NOMO-1 (cell line): ENCODE results near the gene PYHIN1.

ENCODE experiments used
- DNase-seq, 2 experiments: peaks; one replicate each; lab custom pipeline; 2025; ENCODE audit not compliant: unreplicated experiment in 2 of 2; lab: John Stamatoyannopoulos, UW

The PYHIN1 gene

GRCh38 chr1:158931055-158931737 is at the start of gene PYHIN1:
Gene PYHIN1, plus strand, starts transcription at chr1:158931552. Its CDS starts 5,359 bp downstream, at chr1:158936911.
- DNase-seq, result peak; percentile 20 to 53

GRCh38 chr1:158893654-158894053 is 37.7 kb upstream of the PYHIN1 start:
- no peak for DNase-seq

GRCh38 chr1:158898722-158899121 is 32.6 kb upstream of the PYHIN1 start:
- no peak for DNase-seq

- no peak for DNase-seq
Measured at GRCh38 chr1:158901623-158902022, 29.7 kb upstream of the PYHIN1 start.

GRCh38 chr1:158916085-158916484 is 15.3 kb upstream of the PYHIN1 start:
- DNase-seq, result no peak

- no peak for DNase-seq
Measured at GRCh38 chr1:158924677-158925076, 6.7 kb upstream of the PYHIN1 start.

GRCh38 chr1:158930504-158930903 is 848 bp upstream of the PYHIN1 start:
- no peak for DNase-seq

- no peak for DNase-seq
Measured at GRCh38 chr1:158932171-158932570, 819 bp downstream of the PYHIN1 start.

GRCh38 chr1:158933621-158934020 is 2.3 kb downstream of the PYHIN1 start:
- no peak for DNase-seq

- no peak for DNase-seq
Measured at GRCh38 chr1:158939180-158939579, 7.8 kb downstream of the PYHIN1 start.

GRCh38 chr1:158941317-158941716 is 10.0 kb downstream of the PYHIN1 start:
- no peak for DNase-seq

- no peak for DNase-seq
Measured at GRCh38 chr1:158942490-158942889, 11.1 kb downstream of the PYHIN1 start.

GRCh38 chr1:158943059-158943458 is 11.7 kb downstream of the PYHIN1 start:
- DNase-seq, result no peak

- no peak for DNase-seq
Measured at GRCh38 chr1:158945061-158945460, 13.7 kb downstream of the PYHIN1 start.

GRCh38 chr1:158946785-158947184 is 15.4 kb downstream of the PYHIN1 start:
- DNase-seq, result no peak

GRCh38 chr1:158951956-158952355 is 20.6 kb downstream of the PYHIN1 start:
- DNase-seq, result peak; percentile 66 to 81

- DNase-seq, result peak; percentile 80
Measured at GRCh38 chr1:158952416-158952815, 21.1 kb downstream of the PYHIN1 start.

- DNase-seq, result no peak
Measured at GRCh38 chr1:158961178-158961577, 29.8 kb downstream of the PYHIN1 start.

GRCh38 chr1:158962983-158963382 is 31.6 kb downstream of the PYHIN1 start:
- DNase-seq, result no peak

- no peak for DNase-seq
Measured at GRCh38 chr1:158969166-158969565, 37.8 kb downstream of the PYHIN1 start.

- no peak for DNase-seq
Measured at GRCh38 chr1:158969855-158970254, 38.5 kb downstream of the PYHIN1 start.

- peak; percentile 0 to 8 for DNase-seq
Measured at GRCh38 chr1:158972841-158973240, 41.5 kb downstream of the PYHIN1 start.

GRCh38 chr1:158976219-158976618 is 44.9 kb downstream of the PYHIN1 start:
- DNase-seq, result no peak
